ENCODE data around the gene TENT5C.

TENT5C gene

DNA sequence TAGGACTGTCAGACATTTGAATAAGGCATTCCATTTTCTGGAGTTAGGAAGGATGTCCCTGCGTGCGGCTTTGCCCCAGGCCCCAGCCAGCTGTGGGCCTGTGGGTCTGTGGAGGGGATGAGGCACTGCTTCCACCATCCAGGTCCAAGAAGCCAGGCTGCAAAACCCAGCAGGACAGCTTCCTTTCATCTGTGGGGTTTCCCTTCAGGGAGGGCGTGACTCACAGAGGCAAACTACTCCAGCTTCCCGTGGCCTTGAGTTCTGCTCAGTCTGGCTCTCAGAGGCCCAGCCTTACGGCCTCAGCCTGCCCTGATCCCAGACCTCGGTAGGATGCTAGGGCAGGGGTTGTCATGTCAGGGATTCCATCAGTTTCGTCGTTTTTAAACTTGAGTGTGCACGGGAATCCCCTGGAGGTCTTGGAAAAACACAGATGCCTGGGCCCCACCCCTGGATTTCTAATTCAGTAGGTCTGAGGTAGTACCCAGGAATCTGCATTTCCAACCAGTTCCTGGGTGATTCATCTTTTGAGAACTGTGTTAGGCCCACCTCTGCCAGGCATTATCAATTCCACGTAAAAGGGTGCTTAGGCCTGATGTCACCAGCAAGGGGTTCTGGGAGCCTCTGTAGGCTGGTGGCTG lies 32.3 kb upstream of the TENT5C start:
- peak; percentile 43 for DNase-seq

DNA sequence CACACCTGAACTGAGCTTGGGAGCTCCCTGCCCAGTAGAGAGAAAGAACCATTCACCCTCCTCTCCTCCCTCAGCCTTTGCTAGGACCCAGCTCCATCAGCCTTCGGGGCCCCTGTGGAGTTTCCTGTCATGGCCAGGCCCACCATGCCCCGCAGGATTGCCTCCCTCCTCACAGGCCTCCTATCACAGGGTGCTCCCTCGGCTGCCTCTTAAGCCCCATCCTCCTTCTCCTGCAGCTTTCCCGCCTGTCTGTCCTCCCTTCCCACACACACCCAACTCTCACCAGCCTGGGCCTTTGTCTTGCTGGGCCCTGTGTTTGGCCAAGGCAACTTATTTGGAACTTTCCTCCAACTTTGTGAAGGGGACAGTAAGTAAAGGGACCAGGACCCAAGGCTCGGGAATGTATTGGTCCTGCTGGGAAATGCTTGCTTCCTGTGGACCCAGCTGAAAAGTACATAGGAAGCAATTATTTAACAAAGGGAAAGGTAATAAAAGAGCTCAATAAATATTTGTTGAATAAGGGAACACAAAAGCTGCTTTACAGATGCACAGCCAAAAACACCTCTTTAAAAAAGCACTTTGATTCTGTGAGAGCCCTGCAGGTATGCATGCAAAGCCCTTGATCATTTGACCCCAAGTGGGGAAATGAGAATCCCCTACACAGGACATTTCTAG lies 31.6 kb upstream of the TENT5C start:
- peak; percentile 45 for DNase-seq

- no peak for DNase-seq
These were observed 30.1 kb upstream of the TENT5C start for GRCh38 chr1:117575586-117576225.

DNA sequence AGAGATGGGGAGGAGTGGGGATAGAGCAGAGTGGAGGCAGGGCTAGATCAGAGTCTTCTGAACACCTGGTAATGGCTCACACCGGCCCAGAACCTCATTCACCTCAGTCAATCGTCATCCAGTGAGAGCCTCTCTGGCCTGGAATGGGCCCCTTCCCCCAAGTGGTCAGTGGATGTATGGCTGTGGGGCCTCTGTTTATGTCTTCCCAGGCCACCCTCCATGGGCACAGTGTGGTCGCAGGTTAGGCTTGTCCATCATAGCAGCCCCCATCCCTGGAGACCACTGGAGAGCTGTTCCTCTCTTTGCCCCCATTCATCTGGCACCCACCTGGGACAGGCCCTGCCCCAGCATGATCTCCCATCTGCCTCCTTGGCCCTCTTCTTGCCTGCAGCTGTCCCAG lies 29.6 kb upstream of the TENT5C start:
- no peak for DNase-seq

GRCh38 chr1:117577191-117577885 lies 28.5 kb upstream of the TENT5C start:
- peak; percentile 31 for DNase-seq

DNA sequence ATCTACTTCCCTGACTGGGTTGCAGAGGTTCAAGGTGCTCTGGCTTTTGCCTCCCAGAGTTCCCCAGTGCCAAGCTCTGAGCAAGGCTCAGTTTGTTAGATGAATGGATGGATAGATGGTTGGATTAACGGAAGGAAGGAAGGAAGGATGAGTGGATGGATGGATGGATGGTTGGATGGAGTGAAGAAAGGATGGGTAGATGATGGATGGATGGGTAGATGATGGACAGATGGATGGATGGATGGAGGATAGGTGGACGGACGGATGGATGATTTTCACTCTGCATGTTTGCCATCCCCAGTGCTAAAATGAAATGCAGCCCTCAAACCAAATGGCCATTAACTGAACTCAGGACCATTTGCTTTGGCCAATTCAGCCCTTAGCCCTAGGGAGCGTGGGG lies 27.4 kb upstream of the TENT5C start:
- DNase-seq = no peak

DNA sequence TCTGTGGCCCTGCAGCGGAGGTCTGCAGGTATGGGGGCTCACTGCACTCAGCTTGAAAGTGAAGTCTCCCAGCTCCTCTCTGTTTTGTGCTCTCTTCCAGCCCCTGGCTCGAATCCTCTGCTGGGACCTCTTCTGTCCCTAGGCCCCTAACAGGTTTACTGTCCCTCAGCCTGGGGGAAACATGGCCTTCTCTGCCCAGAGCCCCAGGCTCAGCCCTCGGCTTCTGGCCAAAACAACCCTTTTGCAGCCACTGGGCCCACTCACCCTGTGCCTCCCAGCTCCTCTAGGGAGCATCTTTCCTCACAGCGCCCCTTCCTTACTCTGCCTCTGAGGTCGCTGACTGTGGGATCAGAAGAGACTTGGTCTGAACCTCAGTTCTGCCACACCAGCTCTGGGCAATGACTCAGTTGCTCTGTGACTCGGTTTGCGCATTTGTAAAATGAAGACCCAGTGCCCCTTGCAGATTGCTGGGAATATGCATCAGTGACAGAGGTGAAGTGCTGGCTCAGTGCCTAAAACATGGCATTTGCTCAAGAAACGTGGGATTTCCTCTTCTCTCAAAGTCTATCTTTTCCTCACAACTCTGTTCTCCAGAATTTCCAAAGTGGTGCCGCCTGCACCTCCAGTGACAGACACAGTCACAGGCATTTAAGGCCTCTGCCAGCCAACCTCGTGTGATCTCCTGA lies 26.5 kb upstream of the TENT5C start:
- DNase-seq = no peak

GRCh38 chr1:117580436-117580835 lies 25.4 kb upstream of the TENT5C start:
- DNase-seq = no peak

DNA sequence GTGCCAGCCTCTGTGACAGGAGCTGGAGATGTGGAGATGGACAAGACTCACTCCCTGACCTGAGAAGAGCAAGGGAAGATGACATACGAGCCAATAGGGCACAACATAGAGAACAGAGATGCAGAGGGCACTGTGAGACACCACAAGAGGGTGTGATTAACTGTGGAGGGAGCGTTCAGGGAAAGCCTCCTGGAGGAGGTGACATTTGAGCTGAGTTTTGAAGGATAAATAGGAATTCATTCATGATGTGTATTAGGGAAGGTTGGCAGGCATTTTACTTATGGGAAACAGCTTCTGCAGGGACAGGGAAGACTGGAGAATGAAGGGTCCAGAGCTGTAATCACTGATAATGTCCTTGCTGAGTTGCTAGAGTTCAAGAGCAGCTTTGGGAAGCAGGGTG lies 25.0 kb upstream of the TENT5C start:
- no peak for DNase-seq

DNA sequence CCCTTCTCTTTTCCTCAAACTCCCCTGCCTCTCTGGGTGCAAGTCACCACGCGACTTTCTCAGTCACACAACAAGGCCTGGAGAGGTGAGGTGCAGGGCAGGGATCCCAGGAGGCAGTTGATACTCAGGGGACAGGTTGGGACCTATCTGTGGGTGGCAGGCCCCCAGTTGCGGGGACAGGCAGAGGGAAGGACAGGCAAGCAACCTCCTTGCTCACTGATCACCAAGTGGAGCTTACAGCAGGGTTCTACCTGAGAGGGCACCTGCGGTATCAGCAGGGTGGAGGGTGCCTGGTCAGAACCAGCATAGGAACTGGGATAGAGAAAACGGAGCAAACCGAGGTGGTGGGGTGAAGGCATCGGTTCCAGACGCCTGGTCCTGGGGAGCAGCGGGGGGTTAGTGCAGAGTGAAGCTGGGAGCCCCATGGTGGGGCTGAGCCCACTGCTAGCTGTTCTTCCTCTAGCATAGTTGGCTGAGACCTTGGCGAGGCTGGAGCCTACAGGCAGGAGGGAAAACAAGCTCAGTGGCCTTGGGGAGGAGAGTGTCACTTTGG lies 24.4 kb upstream of the TENT5C start:
- DNase-seq = no peak

DNA sequence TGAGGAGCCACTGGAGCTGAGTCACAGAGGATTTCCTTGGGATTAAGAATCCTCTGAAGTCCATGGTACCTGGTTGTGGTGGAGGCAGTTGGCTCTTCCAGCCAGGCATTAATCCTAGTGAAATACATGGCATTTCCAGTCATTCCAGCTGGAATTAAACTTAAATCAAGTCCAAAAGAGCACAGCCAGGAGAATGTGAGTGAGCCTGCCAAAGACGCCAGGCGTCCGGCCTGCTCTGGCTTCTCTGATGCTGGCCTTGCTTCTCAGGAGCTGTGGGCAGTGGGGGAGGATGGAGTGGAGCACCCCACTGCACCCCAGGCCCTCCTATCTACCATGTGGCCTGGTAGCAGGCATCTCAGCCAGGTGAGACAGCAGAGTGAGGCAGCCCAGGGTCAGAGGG lies 23.4 kb upstream of the TENT5C start:
- no peak for DNase-seq

GRCh38 chr1:117583247-117583646 lies 22.6 kb upstream of the TENT5C start:
- DNase-seq = no peak

- no peak for DNase-seq
These were observed 21.7 kb upstream of the TENT5C start for GRCh38 chr1:117584181-117584580.

GRCh38 chr1:117585086-117585485 lies 20.8 kb upstream of the TENT5C start:
- no peak for DNase-seq

DNA sequence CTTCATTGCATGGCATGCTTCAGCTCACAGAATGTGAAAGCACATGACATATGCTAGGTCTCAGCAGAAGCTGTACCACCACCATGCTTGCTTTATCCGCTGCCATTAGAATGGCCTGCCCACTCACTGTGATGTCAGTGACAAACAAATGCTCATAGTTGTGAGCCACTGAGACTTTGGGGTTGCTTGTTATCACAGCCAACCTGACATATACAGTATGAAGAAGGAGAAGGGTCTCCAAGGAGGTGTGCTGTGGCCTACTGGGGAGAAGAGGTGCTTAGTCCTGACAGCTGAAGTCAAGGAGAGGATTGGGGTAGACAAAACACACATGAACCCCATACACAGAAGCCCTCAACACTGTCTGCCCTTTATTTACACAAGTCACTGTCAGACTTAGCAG lies 19.5 kb upstream of the TENT5C start:
- DNase-seq = no peak

DNA sequence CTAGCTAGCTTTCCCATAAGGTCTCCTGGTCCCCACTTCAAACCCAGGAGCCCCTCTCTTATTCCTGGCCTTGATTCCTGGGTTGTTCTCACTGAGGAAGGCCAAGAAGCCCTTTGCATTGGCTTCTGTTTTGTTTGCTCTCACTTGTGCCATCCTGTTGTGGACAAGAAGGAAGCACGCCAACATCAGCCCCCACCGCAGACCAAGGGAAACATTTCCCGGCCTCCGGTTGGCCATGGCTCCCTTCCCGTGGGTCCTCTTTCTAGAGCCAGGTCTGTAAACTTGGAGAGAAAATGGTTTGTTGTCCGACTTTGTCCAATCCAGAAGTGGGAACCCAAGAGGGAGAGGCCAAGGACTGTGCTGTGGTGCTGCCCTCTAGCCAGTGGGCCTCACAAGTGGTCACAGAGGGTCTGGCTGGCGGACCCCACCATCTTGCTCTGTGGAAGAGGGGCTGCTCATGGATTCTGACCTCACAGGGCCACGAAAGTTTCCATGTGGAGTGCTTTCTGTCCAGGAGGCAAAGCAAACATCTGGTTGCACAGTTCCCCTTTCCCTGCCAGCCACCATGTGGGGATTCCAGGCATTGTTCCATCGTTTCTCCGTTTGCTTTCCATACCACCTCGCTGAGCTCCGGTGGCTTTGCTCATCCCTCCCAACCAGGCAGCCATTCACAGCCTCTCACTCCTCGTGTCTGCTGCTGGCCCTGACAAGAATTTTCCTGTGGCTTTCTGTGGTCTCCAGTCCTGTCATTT lies 18.9 kb upstream of the TENT5C start:
- no peak for DNase-seq

DNA sequence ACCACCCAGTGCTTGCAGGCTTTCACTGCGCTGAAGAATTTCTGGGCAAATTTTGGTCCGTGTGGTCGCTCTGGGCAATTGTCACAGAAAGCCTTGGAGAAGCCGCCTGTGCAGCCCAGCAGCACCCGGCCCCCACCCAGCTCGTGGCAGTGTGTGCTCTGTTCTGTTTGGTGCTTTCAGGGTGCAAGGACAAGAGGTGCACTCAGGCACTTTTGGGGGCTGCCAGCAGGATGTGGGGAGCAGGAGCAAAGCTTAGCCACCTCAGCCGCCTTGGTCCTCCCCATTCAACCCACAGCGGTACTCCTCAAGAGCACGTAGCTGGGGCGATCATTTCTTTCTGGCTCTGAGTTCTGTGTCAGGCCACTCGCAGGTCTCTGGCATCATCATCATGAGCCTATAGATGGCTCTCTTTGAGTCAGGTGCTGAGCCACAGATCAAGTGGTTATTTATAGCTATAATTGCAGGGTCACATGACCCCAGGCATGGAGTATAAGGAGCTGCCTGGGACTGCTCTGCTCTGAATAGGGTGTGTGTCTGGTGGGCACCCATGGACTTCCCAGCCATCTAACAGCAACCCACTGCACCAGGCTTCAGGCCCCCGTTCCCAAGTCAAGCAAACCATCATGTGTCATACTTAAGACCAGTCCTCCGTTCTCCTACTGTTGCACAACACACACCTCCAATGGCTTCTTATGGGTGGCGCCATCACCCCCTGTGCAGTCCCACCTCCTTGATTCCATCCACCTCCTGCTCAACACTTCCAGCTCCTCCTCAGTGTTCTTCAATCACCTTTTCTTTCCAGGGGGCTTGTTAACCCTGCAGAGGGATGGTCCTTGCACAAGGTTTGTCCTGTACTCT lies 18.1 kb upstream of the TENT5C start:
- DNase-seq = no peak

DNA sequence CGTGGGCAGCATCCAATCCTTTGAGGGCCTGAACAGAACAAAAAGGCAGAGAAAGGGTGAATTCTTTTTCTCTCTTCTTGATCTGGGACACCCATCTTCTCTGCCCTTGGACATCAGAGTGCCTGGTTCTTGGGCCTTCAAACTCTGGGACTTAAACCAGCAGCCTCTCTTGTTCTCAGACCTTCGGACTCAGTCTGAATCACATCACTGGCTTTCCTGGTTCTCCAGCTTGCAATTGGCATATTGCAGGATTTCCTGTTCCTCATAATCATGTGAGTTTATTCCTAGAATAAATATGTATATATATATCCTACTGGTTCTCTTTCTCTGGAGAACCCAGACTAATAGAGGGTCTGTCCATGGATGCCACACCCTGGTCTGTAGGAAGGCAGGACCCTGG lies 16.3 kb upstream of the TENT5C start:
- DNase-seq = peak; percentile 19

GRCh38 chr1:117590273-117590925 lies 15.4 kb upstream of the TENT5C start:
- peak; percentile 81 for DNase-seq

GRCh38 chr1:117591252-117591651 lies 14.6 kb upstream of the TENT5C start:
- DNase-seq = peak; percentile 24

- DNase-seq = peak; percentile 44
These were observed 13.7 kb upstream of the TENT5C start for GRCh38 chr1:117592155-117592554.
